ENCODE results near the gene KLHDC4. TPM values are rescaled to one million over a fixed set of nuclear protein-coding genes. Genes with fewer than 3 reads are reported as not detected.

KLHDC4 gene
- total RNA-seq, 4 donors from 2014 or later, result 16.2 to 29.4 (median 21.5) TPM

DNA sequence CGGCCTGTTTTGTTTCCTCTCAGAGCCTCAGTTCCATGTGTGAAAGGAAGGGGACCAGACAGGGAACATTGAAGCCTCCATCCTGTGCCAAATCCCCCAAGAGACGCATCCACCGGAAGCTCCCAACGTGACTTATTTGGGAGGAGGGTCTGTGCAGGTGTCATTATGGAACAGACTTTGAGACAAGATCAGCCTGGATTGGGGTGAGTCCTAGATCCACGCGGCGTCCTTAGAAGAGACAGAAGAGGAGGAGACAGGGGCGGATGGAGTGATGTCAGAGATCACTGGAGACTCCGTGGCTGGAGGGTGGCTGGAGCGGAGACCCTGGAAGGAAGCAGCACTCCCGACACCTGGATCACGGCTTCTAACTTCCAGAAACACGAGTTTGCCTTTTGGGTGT is 80.0 kb downstream of the KLHDC4 start:
- Histone ChIP-seq H3K4me1 (no peaks in the 10 kb centered on the region), H3K9me3 (no peaks in the 10 kb centered on the region), H3K4me3 (no peak overlapping the region), H3K36me3 (no peaks in the 10 kb centered on the region), H3K27me3 (peaks cover 0 to 78% (median 0%) of the 10 kb centered on the region in 4 donors), H3K27ac (no peak overlapping the region)
- DNase-seq, result no peak
- intact Hi-C loops (cut with DNase I), result no loop called here
- TF ChIP-seq, protein P1, sequence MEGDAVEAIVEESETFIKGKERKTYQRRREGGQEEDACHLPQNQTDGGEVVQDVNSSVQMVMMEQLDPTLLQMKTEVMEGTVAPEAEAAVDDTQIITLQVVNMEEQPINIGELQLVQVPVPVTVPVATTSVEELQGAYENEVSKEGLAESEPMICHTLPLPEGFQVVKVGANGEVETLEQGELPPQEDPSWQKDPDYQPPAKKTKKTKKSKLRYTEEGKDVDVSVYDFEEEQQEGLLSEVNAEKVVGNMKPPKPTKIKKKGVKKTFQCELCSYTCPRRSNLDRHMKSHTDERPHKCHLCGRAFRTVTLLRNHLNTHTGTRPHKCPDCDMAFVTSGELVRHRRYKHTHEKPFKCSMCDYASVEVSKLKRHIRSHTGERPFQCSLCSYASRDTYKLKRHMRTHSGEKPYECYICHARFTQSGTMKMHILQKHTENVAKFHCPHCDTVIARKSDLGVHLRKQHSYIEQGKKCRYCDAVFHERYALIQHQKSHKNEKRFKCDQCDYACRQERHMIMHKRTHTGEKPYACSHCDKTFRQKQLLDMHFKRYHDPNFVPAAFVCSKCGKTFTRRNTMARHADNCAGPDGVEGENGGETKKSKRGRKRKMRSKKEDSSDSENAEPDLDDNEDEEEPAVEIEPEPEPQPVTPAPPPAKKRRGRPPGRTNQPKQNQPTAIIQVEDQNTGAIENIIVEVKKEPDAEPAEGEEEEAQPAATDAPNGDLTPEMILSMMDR (IDR thresholded peaks at IDR 0.05), result no peak
- no peak for TF ChIP-seq POLR2A (IDR thresholded peaks at IDR 0.05)
- 80 to 85% methylated on average over 9 of the region's 13 CpGs for WGBS, 2 donors

DNA sequence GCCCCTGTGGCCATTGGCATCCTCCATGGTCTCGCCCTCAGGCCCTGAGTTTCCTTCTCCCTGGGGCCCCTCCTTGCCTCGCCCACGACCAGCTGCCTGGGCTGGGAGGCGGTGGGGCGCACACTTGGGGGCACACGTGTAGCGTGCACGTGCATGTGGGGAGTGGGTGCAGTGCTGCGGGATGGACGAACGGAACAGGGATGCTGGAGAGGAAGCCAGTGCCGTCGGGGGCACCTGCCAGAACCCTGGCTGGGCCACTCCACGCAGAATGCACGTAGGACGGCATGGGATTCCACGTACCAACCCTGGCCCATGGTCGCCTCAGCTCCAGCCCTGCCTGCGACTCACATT is 80.4 kb downstream of the KLHDC4 start:
- WGBS, 2 donors, result 63 to 80% methylated on average over 1 to 2 of the region's 19 CpGs
- H3K36me3 ChIP-seq, result no peaks in the 10 kb centered on the region
- intact Hi-C loops (cut with DNase I), result no loop called here
- H3K4me3 ChIP-seq, result no peak overlapping the region
- no peaks in the 10 kb centered on the region for H3K9me3 ChIP-seq
- H3K27ac ChIP-seq, result no peak overlapping the region
- H3K27me3 ChIP-seq, result peaks cover 0 to 76% (median 0%) of the 10 kb centered on the region in 4 donors
- no peaks in the 10 kb centered on the region for H3K4me1 ChIP-seq
- no peak for TF ChIP-seq POLR2A (IDR thresholded peaks at IDR 0.05)
- TF ChIP-seq, protein P1 (IDR thresholded peaks at IDR 0.05), result no peak
- no peak for DNase-seq

DNA sequence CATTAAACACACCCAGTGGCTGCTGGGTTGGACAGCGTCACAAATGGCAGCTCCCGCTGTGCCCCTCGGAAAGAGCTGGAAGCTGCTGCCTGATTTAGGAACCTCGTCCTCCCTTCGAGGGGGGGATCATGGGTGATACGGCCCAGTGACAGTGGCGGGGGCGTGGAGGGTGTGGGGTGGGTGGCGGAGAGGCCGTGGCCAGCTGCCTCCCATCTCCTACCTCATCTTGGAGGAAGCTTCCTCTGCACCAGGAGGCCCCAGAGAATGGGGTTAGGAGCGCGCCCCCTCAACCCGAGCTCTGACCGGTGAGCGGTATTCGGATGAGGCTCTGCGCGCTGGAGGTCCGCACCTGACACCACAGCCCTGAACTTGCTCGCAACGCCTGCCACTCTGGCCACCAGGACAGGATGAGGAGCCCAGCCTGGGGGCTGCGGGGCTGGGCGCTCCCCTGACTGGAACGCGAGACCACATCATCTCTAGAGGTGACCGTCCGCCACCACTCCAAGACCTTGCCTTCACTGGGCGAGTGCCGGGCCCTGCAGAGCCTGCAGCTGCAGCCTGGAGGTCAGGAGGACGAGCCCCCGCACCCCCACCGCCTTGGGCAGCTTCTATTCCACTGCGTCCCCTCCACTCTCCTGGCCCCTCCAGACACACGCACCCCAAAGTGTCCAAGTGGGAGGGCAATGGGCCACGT is 80.9 kb downstream of the KLHDC4 start:
- no peak overlapping the region for H3K27ac ChIP-seq
- H3K9me3 ChIP-seq, result no peaks in the 10 kb centered on the region
- intact Hi-C loops (cut with DNase I), result no loop called here
- DNase-seq, result no peak
- no peak overlapping the region for H3K4me3 ChIP-seq
- TF ChIP-seq POLR2A (IDR thresholded peaks at IDR 0.05), result no peak
- TF ChIP-seq, protein P1 (IDR thresholded peaks at IDR 0.05), result no peak
- H3K27me3 ChIP-seq, result peaks cover 0 to 76% (median 0%) of the 10 kb centered on the region in 4 donors
- H3K4me1 ChIP-seq, result no peaks in the 10 kb centered on the region
- WGBS, 2 donors, result 90% methylated on average over 4 of the region's 35 CpGs; no CpG with 5 or more reads in 1 of the 2 donors
- H3K36me3 ChIP-seq, result no peaks in the 10 kb centered on the region

DNA sequence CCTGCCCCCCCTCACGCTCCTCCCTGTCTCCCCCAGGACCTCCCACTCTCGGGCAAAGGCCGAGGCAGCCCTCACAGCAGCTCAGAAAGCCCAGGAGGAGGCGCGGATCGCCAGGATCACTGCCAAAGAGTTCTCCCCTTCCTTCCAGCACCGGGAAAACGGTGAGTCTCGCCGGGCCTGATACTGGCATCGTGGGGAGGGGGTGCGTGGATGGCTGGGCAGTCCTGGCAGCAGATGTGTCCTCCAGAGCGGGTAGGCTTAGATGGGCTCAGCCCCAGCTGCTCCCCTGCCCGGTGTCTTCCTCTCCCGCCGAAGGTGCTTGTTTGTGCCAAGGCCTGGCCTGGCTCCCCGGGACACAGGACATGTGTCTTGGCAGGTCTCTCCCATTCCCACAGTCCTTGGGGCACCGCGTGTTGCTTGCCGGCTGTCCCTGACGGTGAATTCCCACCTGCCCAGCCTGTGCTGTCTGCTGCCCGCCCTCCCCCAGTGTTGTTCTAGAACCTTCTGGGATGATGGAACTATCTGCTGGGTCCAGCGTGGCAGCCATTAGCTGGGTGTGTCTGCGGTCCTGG is 81.6 kb downstream of the KLHDC4 start:
- H3K27me3 ChIP-seq, result peaks cover 0 to 76% (median 0%) of the 10 kb centered on the region in 4 donors
- no peaks in the 10 kb centered on the region for H3K36me3 ChIP-seq
- 53 to 92% methylated on average over 2 to 10 of the region's 24 CpGs for WGBS, 2 donors
- no peak for DNase-seq
- TF ChIP-seq, protein P1 (IDR thresholded peaks at IDR 0.05), result no peak
- no peak for TF ChIP-seq POLR2A (IDR thresholded peaks at IDR 0.05)
- H3K4me3 ChIP-seq, result no peak overlapping the region
- intact Hi-C loops (cut with DNase I), result no loop called here
- H3K27ac ChIP-seq, result no peak overlapping the region
- H3K4me1 ChIP-seq, result no peaks in the 10 kb centered on the region
- H3K9me3 ChIP-seq, result no peaks in the 10 kb centered on the region

DNA sequence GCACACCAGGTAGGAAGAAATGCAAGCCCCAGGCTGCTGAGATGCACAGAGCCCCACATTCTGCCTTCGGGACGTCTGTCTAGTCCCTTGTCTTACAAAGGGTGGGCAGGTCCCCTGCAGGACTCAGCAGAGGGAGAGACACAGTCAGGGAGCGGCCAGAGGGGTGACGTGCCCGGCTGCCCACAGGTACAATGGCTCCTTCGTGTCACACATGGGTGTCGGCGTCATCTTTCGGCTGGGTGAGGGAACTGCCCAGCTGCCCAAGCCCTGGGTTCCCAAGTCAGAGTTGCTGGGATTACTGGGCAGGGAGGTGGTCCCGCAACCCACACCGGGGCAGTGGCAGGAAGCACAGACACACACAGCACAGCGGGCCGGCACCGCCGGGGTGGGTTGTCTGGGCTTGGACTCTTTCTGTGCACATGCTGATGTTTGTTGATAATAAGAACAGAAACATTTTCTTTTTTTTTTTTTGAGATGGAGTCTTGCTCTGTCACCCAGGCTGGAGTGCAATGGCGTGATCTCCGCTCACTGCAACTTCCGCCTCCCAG is 82.9 kb downstream of the KLHDC4 start:
- no peak for DNase-seq
- 83 to 87% methylated on average over 9 to 15 of the region's 18 CpGs for WGBS, 2 donors
- Histone ChIP-seq H3K27ac (no peak overlapping the region), H3K27me3 (peaks cover 0 to 69% (median 0%) of the 10 kb centered on the region in 4 donors), H3K4me1 (no peaks in the 10 kb centered on the region), H3K36me3 (no peaks in the 10 kb centered on the region), H3K9me3 (no peaks in the 10 kb centered on the region), H3K4me3 (no peak overlapping the region)
- intact Hi-C loops (cut with DNase I), result no loop called here
- no peak for TF ChIP-seq POLR2A (IDR thresholded peaks at IDR 0.05)
- TF ChIP-seq, protein P1 (IDR thresholded peaks at IDR 0.05), result no peak
